Hematopoietic multipotent progenitor cell treated with erythropoietin and hydrocortisone succinate and interleukin-3 and kit ligand, for 4 days (in vitro differentiated cells): ENCODE measurements around the gene WWTR1.

Source experiments
- DNase-seq: peaks from one replicate; pipeline ENCODE4 v3.0.0-alpha.2; 2015

Gene WWTR1

GRCh38 chr3:149563114-149563513, 94.7 kb downstream of the WWTR1 start:
- no peak for DNase-seq

- no peak for DNase-seq
Measured at GRCh38 chr3:149560617-149561016, 97.2 kb downstream of the WWTR1 start.

DNA sequence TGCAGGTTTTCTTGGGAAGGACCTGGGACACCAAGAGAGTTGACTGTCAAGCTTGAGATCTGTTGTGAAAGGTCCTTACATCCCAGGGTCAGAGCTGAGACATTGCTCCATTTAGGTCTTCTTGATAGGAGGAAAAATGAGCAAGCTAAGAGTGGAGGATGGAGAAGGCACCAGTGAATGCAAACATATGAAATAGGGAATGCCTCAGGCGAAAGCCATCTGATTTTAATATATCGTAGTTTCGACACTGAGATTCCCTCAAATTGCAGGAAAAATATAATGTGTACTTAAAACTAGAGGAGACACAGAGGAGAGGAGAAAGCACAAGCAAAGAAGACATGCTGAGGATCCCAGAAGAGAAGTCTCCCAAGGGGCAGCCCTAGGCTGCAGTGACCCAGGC, 97.8 kb downstream of the WWTR1 start:
- DNase-seq: no peak

- DNase-seq: no peak
Measured at GRCh38 chr3:149559525-149559924, 98.3 kb downstream of the WWTR1 start.

DNA sequence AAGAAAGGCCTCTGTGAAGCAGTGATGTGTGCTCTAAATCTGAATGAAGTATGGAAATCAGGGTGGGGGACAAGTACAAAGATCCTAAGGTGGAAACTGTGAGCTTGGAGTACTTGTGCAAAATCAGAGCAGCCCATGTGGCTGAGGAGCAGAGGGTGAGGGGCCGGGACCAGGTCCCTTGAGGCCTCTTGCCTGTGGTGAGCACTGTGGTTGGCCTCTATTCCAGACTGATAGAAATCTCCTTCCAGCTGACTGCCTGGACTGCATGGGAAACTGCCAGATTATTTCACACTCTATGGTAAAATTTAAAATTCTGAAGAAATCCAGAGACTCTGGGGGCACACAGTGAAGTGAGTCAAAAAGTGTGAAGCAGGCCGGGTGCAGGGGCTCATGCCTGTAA, 101.9 kb downstream of the WWTR1 start:
- DNase-seq: no peak

DNA sequence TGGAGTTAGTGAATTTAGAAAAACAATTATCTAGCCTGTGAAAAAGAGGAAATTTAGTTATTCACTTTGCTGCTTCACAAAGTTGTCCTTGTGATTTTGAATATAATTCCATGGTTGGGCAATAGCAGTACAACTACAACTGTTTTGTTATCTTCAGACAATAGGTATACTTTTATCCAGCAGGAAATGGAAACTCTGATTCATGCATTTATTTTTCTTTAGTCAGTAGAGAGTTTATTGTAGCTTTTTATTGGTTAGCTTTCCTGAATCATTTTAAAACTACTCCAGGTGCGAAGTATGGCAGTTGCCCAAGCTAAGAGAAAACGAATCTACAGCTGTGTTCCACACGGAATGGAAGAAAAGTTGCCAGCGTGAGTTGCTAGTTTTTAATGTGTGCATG, 103.0 kb downstream of the WWTR1 start:
- DNase-seq: no peak

- DNase-seq: no peak
Measured at GRCh38 chr3:149553781-149554451, 103.9 kb downstream of the WWTR1 start.

DNA sequence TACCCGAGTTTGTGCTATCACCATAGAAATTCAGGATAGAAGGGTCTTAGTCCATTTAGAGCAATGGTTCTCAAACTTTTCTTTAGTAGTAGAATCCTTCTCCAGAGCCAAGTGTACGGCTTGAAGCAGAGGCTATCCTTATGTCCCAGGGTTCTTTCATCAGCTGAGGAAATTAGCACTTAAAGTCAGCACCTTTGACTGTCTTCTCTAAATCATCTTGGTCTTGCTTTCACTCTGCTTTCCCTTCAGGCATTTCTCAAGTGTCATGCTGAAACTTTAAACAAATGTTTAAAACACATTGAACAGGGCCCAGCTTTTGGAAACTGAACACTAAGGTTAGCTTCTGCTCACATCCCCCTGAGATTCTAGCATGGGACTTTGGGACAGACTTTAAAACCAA, 105.1 kb downstream of the WWTR1 start:
- no peak for DNase-seq

DNA sequence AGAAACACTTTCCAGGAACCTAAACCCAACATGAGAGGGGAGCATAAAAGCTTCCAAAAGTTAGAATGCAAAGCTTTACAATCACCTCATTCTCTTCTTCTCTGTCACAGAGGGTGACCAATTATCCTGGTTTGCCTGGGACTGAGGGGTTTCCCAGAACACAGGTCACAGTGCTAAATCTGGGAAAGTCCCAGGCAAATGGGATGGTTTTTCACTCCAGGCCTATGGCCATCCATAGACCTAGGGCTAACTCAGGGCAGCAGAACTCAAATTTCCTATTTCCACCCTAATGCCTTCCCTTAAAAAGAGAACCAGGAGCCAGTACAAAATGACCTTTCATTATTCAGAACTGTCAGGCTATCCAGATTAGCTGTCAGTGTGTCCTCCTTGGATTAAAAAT, 106.3 kb downstream of the WWTR1 start:
- DNase-seq: no peak

GRCh38 chr3:149548669-149549065, 109.2 kb downstream of the WWTR1 start:
- DNase-seq: no peak

DNA sequence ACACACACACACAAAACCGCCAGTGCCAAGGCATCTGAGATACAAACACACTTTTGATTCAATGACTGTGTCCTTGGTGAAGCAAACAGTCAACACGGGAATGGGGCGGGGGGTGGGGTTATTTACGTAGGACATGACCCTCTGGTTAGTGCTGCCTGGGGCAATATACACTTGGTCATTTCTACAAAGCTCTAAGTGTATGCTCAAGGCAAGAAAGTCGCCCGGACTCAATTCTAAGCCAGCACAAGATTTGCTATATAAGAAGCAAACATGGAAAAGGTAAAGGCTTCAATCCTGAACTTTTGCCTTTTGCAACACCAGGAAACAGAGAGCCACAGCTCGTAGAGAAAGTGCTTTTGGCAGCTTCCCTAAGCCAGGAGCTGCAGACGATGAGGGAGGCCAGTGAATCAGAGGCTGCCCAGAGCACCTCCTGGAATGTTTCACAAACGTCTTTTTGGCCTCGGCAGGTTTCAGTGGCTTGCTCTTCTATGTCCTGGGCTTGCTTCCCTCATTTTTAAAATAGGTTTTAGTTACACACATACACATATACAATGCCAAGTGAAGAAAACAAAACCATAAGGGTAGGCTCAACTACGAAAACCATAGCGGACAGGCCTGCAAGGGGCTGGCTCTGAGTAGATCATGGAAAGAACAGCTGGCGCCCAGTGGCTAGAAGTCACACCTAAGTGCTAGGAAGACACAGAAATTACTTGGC, 109.7 kb downstream of the WWTR1 start:
- DNase-seq: no peak

DNA sequence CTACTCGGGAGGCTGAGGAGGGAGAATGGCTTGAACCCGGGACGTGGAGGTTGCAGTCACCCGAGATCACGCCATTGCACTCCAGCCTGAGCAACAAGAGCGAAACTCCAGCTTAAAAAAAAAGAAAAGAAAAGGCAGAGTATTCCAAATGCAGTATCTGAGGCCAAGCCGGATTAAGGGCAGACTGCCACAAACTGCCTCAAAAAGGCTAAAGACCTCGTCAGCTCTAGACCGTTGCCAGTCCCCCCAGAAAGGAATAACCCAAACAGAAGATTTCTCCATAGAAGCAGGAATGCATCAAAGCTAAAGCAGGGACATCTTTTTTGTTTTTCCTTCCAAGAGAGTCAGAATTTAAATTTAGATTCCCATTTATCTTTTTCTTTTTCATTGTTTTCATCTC, 110.4 kb downstream of the WWTR1 start:
- no peak for DNase-seq

DNA sequence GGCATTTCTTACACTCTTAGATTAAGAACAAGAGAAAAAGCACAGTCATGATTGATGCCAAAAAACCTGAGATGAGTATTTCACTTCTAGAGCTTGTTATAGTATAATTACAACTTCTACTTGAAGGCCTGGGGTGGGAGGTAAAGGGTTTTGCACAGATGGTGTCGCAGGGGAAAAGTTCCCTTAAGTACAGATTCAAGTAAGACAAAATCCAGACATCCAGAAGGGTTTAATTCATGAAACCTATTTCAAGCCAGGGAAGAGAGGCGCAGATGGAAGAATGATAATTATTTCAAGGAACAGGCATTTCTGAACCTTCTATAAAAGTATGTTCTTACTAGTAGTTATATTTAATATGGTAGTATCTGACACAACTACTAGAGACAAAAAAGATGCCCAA, 112.8 kb downstream of the WWTR1 start:
- no peak for DNase-seq

GRCh38 chr3:149542375-149543312, 115.2 kb downstream of the WWTR1 start:
- no peak for DNase-seq

- no peak for DNase-seq
Measured at GRCh38 chr3:149541091-149541491, 116.7 kb downstream of the WWTR1 start.

DNA sequence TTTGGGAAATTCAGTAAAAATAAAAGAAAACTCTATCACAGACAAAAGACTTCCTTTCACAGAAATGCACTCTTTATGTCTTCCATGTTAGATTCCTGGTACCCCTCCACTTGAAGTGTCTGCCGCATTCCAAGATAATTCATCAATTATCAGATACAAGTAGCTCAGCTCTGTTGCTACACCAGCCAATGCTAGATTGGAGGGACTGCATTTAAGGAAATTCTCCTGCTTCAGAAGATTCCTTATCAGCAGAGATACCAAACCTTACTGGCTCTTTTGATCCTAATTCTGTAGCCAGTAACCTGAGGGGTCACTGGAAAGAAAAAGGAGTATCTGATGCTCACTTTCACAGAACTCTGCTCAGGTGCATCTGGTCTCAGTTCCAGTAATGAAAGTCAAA, 119.5 kb downstream of the WWTR1 start:
- no peak for DNase-seq

- DNase-seq: no peak
Measured at GRCh38 chr3:149536429-149536828, 121.4 kb downstream of the WWTR1 start.

DNA sequence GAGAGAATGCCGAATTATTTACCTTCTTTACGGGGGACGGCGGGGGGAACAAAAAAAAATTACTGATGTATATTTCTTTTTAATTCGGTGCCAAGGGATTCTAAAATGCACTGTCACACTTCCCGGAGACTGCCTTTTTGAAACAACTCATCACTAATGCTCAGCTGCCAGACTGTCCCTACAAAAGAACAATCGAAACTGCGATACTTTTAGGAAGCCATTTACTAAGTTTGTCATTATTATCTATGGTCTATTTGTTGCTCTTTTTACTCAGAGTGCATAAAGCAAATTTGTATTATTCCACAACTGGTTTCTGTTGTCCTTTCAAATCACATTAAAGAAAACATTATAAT, 122.5 kb downstream of the WWTR1 start:
- DNase-seq: no peak

DNA sequence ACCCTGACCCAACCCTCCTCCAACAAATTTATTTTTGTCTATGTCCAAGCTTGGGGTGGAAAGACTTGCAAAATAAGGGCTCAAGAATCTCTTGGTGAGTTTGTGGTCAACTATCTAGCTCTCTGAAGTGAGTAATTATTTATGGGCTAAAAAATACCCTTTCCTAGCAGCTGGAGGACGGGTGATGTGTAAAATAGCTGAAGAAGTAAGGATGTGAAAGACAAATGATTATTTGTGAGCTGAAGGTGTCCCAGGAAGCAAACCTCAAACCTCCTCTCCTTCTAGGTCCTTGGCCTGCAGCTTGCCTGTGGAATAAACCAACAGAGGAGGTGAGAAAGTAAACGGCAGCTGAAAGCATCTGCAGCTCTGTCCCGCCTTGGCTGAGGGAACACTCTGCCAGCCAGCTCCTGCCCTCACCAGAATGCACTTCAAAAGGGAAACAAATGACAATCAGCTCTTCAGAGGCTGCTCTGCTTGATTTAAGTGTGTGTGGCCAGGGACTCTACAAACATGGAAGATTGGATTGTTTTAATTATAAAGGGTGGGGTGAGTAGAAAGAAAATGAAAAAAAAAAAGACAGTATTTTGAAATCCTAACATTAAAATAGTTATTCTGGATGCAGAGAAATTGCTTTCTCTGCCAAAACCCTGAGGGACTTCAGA, 123.0 kb downstream of the WWTR1 start:
- DNase-seq: no peak

DNA sequence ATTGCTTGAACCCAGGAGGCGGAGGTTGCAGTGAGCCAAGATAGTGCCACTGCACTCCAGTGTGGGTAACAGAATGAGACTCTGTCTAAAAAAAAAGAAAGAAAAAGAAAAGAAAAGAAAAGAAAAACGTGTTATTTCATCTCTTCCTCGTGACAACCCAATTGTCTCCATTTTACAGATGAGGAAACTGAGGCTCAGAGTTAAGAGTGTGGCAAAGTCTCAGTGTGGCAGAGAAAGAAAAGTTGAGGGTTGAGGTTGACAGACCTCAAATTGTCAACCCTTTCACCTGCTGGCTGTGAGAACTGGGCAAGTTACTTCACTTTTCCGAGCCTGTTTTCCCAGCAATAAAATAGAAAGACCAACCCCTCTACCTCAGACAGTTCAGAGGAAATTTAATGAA, 123.7 kb downstream of the WWTR1 start:
- no peak for DNase-seq

GRCh38 chr3:149532489-149533180, 125.2 kb downstream of the WWTR1 start:
- DNase-seq: no peak

GRCh38 chr3:149529099-149529498, 128.7 kb downstream of the WWTR1 start:
- DNase-seq: no peak

DNA sequence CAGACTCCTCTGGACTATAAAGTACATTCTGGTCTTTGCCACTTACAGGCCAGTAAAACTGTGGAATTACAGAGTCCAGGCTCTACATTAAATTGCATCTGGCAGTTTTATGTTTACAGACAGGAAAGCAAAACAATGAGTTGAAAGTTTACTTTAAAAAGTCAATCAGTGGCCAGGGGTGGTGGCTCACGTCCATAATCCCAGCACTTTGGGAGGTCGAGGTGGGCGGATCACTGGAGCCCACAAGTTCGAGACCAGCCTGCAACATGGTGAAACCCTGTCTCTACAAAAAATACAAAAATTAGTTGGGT, 129.5 kb downstream of the WWTR1 start:
- DNase-seq: no peak
